ENCODE measurements around the gene RXRB. TPM values are rescaled to one million over a fixed set of nuclear protein-coding genes. Genes with fewer than 3 reads are reported as not detected.
A peak's percentile ranks its signal among the peaks of the same experiment; 100 is the strongest.
"Not testable (repeated sequence)": the region's sequence is repeated elsewhere in the genome, so short reads cannot be mapped to it uniquely, and the experiment has no call there.

The RXRB gene
- total RNA-seq (2014; rRNA removed; shearing (Covaris generic)) = 21.4 and 27.3 TPM in 2 replicates

DNA sequence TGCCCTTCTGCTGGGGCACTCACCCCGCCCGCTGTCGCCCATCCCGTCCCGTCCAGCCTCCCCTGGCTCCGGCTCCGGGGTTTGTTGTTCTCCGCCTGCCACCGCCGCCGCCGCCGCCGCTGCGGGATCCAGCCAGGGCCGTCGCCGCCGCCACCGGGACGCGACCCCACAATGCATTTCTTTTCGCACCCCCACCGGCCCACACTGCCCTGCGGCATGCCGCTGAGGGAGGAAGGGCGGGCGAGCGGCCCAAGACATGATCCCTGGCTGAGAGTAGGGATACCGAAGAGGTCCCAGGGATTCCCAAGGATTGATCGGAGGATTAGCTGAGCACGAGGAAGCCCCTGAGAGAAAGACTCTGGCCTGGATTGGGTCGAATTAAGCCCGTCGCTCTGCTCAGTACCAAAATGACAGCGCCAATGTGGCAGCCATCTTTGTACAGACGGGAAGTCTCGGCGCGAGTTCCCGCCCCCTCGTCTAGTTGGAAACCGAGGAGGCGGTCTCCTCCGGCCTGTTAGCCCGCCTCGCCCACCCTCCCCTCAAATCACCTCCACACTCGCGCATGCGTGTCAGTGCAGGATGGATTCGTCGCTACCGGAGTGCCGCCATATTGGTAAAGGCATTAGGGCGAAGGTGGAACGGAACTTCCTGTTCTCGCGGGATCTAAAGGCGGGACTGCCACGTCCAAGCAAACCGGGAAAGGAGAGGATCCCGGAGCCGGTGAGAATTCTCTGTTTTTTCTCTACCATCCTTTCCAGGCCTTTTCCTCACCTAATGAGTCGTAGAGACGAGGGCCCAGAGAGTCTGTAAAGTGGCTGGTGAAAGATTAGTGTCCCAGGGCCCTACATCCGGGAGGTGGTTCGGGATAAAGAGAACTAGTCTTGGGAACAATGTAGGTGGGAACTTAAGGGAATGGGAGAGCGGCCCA is at the start of gene RXRB, which contains the start of gene SLC39A7:
Gene RXRB, minus strand, starts transcription at position 447 of the 928 bp plus-strand sequence. Its CDS starts 189 bp downstream, at position 258.
Gene SLC39A7, plus strand, starts transcription at position 649 of the 928 bp plus-strand sequence. CDS start 379 bp downstream, outside the sequence.
- DNase-seq (ENCODE audit: low read depth) = peak; percentile 100

DNA sequence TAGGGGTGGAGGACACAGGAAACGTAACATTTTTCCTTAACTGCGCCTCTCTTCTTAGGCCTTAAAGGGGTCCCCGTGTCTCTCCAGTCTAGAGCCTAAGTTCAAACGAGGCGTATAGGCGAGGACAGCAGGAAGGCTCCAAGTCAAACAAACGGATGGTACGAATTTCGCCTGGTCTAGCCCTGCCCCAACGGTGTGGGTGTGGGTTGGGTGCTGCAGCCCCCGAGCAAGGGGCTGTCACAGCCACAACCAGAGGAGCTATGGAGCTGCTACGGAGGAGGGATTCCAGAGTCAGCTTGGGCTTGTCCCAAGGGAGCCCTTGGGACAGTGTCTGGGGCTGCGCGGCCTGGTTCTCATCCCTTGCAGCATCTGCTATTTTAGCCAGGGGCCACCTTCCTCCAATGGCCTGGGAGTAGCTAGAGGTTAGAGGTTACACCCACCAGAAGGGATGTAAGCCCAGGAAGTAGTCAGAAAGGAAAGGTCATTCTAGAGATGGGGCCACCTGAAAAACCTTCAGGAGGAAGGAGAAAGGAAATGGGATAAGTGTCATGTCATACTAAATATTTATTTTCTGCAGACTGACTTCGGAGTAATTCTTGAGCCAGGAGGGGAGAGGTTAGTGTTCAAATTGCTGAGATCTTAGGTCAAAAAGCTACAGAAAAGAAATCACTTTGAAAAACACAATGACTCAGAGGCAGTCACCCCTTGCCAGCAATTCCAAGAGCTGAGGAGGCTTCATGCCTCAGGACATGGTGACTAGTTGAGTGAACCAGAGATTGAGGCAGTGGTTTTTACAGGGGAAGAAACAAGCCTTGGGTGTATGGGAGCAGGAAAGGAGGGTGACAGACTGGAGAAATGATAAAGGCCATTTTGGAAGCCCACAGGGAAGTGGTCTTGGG is 49.5 kb upstream of the RXRB start:
- peak; percentile 82 for DNase-seq (ENCODE audit: low read depth)

DNA sequence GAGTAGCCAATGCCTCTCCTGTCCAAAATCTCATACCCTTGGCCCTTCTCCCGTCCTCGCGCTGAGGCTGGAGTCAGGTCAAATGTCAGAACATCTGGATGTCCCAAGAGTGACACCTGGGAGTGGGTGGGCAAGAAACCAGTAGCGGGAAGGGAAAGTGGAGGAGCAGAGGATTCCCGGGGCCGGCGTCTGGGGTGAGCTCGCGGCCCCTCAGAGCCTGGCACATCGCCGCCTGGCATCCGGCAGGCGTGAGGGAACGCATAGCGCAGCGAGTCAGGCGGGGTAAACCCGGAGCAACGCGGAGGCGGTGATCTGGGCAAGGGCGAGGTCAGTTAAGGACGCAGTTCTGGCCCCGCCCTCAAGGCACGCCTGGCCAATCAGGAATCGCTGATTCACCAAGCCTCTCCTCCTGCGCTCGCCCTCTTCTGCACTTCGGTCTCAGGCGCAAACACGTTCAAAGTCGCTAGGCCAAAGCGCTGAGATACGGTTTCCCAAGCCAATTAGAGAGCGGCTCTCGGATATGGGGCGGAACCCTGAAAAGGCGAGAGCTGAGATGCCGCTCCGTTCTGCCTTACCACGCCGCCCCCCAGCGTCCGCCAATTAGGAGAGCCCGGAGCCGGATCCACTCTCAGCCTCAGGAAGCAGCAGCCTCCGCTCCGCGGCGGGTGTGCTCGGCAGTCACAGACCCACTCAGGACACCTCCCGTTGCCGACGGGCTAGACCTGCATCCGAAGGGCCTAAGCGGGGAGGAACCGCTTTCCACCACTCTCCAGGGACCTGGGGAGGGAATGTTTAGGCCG is 48.7 kb upstream of the RXRB start:
- DNase-seq (ENCODE audit: low read depth) = peak; percentile 100

DNA sequence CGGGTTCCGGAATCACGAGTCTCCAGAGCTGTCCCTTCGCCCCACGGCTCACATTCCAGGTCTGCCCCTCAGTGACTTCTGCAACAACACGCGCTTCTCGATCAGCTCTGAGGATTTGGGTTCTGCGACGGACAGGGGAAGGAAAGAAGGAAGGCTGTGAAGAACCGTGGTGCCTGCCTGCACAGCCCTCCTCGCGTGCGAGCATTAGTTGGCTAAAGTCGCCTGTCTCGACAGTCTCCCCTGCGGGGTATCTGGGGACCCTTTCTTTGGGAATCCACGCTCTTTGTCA is 48.1 kb upstream of the RXRB start:
- DNase-seq (ENCODE audit: low read depth) = peak; percentile 76

DNA sequence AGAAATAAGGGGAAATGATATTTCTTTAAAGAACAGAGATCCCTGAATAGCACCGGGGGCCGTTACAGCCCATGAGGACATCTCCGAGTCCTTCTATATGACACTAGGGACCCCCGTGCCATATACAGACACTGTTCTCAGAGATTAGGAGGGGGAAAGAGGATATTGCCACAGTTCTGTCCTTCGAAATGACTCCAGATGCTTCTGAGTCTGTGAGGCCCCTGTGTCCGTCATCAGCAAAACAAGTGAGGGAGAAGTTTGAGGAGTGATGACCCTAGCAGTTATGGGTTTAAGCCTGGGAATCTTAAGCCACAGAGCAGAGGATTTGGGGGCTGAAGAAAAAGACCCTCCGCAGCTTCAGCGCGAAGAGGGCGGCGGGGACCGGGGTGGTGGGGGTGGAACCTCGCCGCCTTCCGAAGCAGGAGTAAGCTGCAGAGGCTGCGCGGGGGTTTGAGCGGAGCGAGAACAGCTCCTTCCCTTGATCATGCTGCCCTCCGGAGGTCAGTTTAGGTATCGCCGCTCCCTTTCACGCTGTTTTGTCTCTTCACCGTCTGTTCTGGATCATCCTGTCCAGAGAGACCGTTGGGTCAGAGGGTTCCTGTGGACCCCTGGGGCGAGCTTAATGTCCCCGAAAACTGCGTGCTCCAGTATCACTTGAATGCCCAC is 47.6 kb upstream of the RXRB start:
- DNase-seq (ENCODE audit: low read depth) = peak; percentile 93

DNA sequence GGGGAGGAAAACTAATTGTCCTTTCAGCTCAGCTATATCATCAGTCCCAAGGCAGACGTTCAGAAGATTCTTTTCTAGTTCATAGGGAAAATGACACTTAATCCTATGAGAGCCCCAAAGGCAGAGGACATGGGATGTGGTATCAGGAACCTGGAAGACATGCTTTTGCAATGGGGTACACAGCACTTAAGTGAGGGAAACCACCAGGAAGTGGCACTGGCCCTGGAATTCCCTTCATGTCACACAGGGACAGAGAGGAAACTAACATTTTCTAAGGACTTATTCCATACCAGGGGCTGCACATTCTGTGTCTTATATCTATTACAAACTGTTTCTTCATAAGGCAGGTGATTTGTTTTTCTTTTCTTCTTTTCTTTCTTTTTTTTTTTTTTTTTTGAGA is 43.0 kb upstream of the RXRB start:
- DNase-seq (ENCODE audit: low read depth) = no peak

DNA sequence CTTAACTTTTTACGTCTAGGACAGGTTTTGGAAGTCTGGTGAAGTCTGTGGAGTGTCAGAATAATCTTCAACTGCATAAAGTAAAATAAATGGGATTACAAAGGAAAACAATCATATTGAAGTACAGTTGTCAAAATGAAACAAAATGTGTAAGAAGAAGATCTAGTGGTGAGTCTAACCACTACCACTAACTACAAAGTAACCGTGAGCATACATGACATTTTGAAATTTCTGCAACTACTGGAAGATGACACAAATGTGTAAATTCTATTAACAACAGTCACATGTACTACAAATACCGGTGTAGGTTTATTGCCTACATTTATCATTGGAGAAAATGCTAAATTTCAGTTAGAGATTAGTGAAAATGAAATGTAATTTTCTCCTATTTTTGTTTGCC is 41.5 kb upstream of the RXRB start:
- DNase-seq (ENCODE audit: low read depth) = no peak

DNA sequence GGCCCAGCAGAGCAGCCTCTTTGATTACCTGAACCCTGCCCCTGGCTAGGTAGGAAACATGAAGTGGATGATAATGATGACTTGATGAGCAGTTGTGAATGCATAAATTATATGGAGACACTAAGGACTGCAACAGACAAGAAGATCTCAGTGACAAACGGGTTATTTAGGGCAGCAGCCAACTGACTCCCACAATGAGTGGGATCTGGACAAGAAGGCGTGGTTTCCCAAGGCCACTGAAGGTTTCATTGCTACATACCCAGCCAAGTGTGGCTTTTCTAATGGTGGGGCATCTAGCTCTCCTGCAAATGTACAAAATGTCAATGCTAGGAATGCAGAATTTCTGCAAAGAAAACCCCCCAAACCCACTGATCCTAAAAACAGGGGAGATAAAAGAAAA is 37.3 kb upstream of the RXRB start:
- DNase-seq (ENCODE audit: low read depth) = no peak

DNA sequence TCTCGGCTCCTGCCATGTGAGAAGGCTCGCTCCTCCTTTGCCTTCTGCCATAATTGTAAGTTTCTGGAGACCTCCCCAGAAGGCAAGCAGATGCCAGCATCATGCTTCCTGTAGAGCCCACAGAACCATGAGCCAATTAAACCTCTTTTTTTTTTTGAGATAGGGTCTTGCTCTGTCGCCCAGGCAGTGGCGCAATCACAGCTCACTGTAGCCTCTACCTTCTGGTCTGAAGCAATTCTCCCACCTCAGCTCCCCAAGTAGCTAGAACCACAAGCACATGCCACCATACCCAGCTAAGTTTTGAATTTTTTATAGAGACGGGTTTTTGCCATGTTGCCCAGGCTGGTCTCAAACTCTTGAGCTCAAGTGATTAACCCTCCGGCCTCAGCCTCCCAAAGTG is 36.4 kb upstream of the RXRB start:
- no peak for DNase-seq (ENCODE audit: low read depth)

DNA sequence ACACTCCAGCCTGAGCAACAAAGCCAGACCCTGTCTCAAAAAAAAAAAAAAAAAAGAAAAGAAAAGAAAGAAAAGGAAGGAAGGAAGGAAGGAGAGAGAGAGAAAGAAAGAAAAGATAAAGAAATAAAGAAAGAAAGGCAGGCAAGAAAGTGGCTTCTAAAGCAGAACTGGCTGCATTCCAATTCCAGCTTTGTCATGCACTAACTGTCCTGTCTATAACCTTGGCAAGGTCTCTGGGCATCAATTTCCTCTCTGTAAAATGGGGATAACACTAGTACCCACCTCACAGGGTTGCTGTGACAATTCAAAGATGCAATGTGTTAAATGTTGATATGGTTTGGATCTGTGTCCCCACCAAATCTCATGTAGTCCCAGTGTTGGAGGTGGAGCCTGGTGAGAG is 35.9 kb upstream of the RXRB start:
- no peak for DNase-seq (ENCODE audit: low read depth)

DNA sequence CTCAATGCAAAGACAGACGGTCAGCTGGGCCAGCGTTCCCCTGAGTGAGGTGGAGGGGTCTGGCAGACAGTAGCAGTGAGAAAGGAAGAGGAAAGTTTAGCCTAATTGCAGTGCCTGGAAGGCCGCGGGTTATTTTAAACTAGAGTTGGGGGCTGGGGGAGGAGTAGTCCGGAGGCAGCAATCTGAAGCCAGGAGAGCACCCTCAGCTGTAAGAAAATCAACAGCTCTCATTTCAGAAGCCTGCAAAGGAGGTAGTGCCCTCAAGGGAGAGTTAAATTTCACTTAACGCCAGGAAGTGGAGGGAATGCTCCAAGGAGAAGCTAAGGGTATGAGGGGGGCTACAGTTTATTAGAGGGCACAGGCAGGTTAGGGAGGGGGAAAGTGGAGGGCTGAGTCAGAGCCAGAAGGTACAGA is 34.8 kb upstream of the RXRB start:
- no peak for DNase-seq (ENCODE audit: low read depth)

DNA sequence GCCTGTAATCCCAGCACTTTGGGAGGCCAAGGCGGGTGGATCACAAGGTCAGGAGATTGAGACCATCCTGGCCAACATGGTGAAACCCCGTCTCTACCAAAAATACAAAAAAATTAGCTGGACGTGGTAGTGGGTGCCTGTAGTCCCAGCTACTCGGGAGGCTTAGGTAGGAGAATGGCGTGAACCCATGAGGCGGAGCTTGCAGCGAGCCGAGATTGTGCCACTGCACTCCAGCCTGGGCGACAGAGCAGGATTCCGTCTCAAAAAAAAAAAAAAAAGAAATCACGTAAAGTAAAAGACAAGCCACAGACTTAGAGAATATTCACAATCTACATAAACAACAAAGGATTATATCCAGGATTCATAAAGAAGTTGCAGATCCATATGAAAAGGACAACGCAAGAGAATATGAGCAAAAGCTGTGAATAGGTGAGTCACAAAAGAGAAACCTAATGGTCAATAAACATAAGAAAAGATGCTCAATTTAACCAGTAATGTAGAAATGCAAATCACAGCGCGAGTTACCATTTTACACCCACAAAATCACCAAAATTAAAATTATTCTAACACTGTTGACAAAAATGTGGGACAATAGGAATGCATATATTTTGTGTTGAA is 26.1 kb upstream of the RXRB start:
- DNase-seq (ENCODE audit: low read depth) = not testable (repeated sequence)

DNA sequence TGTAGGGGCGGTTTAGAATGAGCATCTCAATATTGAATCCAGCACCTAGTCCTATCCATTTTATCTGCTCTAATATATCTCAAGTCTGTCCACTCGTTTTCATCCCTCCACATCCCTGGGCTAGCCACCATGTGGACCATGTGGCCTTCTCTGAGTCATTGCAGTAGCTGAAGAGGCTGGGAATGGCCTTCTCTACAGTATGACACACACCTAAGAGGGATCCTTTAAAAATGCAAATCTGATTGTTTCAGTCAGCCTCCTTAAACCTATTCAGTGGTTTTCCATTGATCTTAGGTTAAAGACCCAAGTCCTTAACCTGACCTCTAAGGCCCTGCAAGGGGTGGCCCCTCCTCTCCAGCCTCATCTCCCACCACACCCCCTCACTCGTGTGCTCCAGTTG is 17.2 kb upstream of the RXRB start:
- no peak for DNase-seq (ENCODE audit: low read depth)

DNA sequence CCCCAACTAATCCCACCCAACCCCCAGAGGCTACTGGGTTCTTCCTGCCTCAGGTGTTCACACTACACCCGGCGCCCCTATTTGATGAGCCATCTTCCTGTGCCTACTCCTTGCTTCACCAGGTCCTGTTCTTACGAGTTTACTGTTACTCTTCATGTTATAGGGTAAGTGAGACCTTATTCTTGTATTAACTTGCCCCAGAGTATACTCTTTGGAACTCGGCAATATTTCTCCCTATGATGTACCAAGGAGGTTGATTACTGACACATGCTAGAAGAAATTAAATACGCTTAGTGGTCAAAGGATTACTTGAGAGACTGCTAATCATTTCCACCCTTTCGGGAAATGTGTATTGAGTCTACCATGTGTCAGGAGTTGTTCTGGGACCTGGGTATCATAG is 16.8 kb upstream of the RXRB start:
- DNase-seq (ENCODE audit: low read depth) = no peak

DNA sequence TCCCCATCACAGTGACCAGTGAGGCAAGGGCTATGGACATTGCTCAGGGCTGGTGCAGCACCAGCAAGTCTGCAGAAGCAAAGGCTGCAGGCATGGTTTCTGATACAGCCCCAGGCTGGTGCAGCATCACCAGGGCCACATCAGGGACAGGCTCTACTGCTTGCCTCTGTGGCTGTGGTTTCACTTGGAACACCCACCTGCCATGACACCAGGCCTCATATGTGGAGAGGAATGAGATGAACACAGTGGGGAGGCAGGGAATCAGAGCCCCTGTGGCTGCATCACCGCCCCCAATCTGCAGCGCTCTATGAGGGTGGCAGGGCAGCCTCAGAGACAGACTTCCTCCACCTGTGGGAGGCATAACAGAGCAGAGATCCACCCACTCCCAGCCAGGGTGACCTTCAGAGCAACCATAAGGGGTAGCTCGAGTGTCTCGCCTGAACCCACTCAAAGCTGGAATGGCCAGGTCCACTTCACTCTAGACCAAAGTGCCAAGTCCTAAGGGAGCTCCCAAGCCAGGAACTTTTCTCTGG is 15.7 kb upstream of the RXRB start:
- no peak for DNase-seq (ENCODE audit: low read depth)

DNA sequence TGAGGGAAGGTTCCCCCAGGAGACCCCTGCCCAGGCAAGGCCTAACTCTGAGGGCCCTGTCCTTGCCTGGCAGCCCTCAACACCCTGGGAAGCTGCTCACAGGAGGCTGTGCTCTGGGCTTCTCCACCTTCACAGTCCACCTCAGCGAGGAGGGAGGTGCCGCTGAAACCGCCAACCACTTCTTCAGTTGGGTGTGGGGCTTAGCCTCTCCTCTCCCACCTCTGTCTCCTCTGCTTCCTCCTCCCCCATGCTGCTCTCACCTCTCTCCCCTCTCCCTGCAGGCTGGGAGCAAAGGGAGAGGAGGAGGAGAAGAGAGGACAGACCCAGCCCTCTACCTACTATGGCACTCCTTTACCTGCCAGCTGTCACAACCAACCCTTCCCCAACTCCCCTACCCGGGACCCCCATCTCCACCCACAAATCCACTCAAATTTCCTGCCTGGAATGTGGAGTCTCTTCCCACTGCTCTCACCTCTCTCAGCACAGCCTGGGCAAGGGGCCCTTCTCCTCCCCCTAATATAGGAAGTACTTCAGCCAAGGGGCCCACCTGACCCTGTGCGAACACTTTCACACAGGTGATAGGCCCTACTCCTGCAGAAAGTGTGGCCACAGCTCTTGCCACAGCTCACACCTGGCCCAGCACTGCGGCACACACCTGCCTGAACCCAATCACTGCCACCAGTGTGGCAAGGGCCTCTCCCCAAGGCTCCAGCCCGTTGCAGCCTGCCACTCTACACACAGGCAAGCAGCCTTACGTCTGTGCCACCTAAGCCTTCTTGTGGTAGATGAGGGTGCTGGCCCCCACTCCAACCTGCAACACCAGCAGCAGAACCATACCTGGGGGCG is 15.0 kb upstream of the RXRB start:
- DNase-seq (ENCODE audit: low read depth) = no peak

DNA sequence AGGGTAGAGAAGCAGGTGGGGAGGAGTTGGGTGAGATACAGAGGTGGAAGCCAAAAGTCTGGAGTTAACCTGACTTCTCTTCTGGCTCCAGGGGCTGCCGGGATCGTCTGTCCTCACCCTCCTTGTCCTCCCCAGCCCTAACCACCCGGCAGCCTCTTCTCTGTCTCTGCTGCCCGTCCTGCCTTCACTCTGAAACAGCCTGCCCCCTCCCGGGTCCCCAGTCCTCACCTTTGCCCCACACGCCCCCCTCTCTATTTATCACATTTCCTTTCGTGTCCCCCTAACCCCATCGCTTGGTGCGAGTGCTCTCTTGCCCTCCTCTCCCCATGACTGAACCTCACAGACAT is 13.5 kb upstream of the RXRB start:
- no peak for DNase-seq (ENCODE audit: low read depth)

DNA sequence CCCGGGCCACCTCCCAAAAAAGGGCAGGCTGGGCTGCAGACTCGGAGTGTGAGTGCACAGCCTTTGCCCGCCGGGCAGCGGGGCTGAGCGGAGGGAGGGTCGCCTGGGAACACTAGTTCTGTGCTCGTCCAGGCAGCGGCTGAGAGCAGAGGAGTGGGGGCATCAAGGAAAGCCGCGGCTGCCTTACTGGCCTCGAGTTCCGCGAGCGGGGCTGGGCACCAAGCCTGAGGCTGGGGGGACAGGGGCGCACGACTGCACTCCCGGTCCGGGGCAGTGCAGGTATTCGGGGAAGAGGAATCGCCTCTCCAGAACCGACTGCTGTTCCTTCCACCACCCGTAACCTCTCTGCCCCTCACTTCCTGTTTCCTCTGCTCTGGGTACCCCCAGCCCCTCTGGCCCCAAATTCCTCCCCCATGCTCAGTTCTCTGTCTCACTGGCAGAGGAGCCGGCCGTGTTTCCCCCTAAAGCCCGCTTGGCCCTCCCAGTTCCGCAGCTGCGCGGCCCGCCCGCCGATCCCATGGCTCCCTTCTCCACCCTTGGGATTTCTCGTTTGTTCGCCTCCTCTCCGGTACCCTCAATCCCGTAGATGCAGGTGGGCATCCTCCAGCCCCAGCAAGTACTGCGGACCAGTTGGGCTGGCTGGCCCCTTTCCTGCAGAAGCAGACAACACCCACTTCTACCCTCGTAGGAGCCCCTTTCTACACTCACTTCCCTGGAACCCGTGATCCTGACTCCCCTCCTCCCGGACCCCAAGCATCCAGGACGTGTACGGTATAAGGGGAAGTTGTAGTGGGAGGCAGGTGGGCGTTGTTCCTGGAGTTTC is 12.9 kb upstream of the RXRB start:
- peak; percentile 46 for DNase-seq (ENCODE audit: low read depth)

DNA sequence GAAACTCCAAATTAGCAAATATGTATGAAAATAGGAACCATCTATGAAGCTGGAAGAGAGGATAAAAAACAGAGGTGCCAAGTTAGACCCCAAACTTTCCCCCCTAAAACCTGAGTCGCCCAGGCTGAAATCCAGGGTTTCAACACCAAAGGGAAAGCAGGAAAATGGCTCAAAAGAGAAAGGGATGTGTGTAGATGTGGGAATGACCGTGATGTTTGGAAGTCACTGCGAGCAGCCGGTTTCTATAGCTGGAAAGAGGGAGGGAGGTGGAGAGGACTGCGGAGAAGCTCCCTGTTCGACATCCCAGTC is 12.3 kb upstream of the RXRB start:
- no peak for DNase-seq (ENCODE audit: low read depth)
